BLaER1 (cell line): ENCODE data around the gene CFAP77.

ENCODE experiments used
- H3K27ac ChIP-seq: shearing (Covaris generic); formaldehyde crosslinking; 2 replicates; pipeline ENCODE4 v1.8.1; 2022
- H3K27me3 ChIP-seq: shearing (Covaris generic); formaldehyde crosslinking; 2 replicates; pipeline ENCODE4 v1.8.1; 2022
- H3K36me3 ChIP-seq: shearing (Covaris generic); formaldehyde crosslinking; 2 replicates; pipeline ENCODE4 v1.8.1; 2022
- H3K4me1 ChIP-seq: shearing (Covaris generic); formaldehyde crosslinking; 2 replicates; pipeline ENCODE4 v1.8.1; 2022
- H3K4me2 ChIP-seq: shearing (Covaris generic); formaldehyde crosslinking; 2 replicates; pipeline ENCODE4 v1.8.1; 2022
- H3K4me3 ChIP-seq: shearing (Covaris generic); formaldehyde crosslinking; 2 replicates; pipeline ENCODE4 v1.8.1; 2022
- H3K9ac ChIP-seq: shearing (Covaris generic); formaldehyde crosslinking; 2 replicates; pipeline ENCODE4 v1.8.1; 2022
- H3K9me3 ChIP-seq: shearing (Covaris generic); formaldehyde crosslinking; 2 replicates; pipeline ENCODE4 v1.8.1; 2022
- H4K20me1 ChIP-seq: shearing (Covaris generic); formaldehyde crosslinking; 2 replicates; pipeline ENCODE4 v1.8.1; 2022
- Cebpa-rat ChIP-seq: shearing (Covaris generic); IDR thresholded peaks from 2 replicates; pipeline ENCODE4 v1.8.1; 2022

CFAP77 gene

DNA sequence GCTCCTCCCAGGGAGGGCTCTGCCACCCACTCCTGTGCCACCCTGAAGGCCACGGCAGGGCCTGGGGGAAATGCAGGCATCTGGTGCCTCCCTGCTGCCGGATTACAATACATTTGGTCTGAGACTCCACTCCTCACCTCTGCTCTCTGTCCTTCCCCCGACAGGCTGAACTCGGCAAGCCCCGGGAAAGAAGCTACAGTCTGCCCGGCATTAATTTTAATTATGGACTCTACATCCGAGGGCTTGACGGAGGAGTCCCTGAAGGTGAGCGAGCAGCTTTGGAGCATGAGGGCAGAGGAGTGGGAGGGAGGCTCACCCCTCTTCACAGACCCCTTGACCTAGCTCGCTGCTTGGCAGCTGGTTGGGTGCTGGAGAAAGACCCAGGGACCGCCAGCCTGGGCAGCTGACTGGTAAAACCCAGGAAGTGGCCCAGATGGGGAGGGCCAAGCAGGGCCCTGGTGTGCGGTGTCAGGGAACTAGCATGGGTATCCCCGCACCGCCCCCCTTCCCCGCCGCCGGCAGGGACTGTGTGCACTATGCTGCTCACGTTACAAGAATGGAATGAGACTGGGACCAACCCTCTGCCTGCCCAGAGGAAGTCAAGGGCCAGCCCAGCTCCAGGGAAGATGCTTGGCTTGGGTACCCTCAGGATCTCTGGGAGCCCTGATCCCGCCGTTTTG is 88.7 kb downstream of the CFAP77 start:
- Histone ChIP-seq H3K4me3 (no peak overlapping the region), H3K27ac (no peak overlapping the region), H3K9ac (0 out of 2 replicates have a peak overlapping the region, but pooled peaks have one; percentile 11), H3K36me3 (no peaks in the 10 kb centered on the region), H3K4me2 (no peak overlapping the region), H3K4me1 (peaks cover 28% of the 10 kb centered on the region), H3K27me3 (no peaks in the 10 kb centered on the region), H4K20me1 (no peaks in the 10 kb centered on the region), H3K9me3 (peaks cover 17% of the 10 kb centered on the region)
- no peak for TF ChIP-seq Cebpa-rat

GRCh38 chr9:132499251-132499650 is 89.2 kb downstream of the CFAP77 start:
- Histone ChIP-seq H3K4me3 (no peak overlapping the region), H3K27me3 (no peaks in the 10 kb centered on the region), H3K4me2 (no peak overlapping the region), H3K9me3 (peaks cover 12% of the 10 kb centered on the region), H3K36me3 (no peaks in the 10 kb centered on the region), H4K20me1 (no peaks in the 10 kb centered on the region), H3K4me1 (peaks cover 28% of the 10 kb centered on the region), H3K27ac (no peak overlapping the region), H3K9ac (no peak overlapping the region)
- no peak for TF ChIP-seq Cebpa-rat

- no peak for TF ChIP-seq Cebpa-rat
- H3K4me3 ChIP-seq = no peak overlapping the region
- H3K9ac ChIP-seq = no peak overlapping the region
- no peak overlapping the region for H3K4me2 ChIP-seq
- no peaks in the 10 kb centered on the region for H3K36me3 ChIP-seq
- H4K20me1 ChIP-seq = no peaks in the 10 kb centered on the region
- peaks cover 28% of the 10 kb centered on the region for H3K4me1 ChIP-seq
- H3K27ac ChIP-seq = no peak overlapping the region
- H3K27me3 ChIP-seq = no peaks in the 10 kb centered on the region
- H3K9me3 ChIP-seq = peaks cover 7% of the 10 kb centered on the region; the same call in 1 of the 2 replicates
Measured at GRCh38 chr9:132500193-132500592, 90.2 kb downstream of the CFAP77 start.

DNA sequence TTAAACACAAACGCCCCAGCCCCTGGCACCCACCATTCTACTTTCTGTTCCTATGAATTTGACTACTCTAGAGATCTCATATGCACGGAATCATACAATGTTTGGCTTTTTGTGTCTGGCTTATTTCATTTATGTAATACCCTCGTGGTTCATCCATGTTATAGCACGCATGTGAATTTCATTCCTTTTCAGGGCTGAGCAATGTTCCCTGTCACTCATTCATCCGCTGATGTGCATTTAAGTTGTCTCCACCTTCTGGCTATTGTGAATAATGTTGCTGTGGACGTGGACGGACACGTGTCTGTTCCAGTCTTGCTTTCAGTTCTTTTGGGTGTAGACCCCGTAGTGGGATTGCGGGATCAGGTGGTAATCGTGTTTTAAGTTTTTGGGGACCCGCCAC is 92.5 kb downstream of the CFAP77 start:
- no peak overlapping the region for H3K9ac ChIP-seq
- no peak overlapping the region for H3K4me3 ChIP-seq
- peak overlapping the region; percentile 77; the same call in 1 of the 2 replicates for H3K4me2 ChIP-seq
- H4K20me1 ChIP-seq = no peaks in the 10 kb centered on the region
- H3K4me1 ChIP-seq = peaks cover 40% of the 10 kb centered on the region
- TF ChIP-seq Cebpa-rat = no peak
- H3K9me3 ChIP-seq = no peaks in the 10 kb centered on the region
- H3K36me3 ChIP-seq = no peaks in the 10 kb centered on the region
- no peak overlapping the region for H3K27ac ChIP-seq
- no peaks in the 10 kb centered on the region for H3K27me3 ChIP-seq

GRCh38 chr9:132503116-132503515 is 93.1 kb downstream of the CFAP77 start:
- Histone ChIP-seq H3K9ac (no peak overlapping the region), H3K27ac (no peak overlapping the region), H3K9me3 (no peaks in the 10 kb centered on the region), H3K36me3 (no peaks in the 10 kb centered on the region), H3K4me1 (peaks cover 39% of the 10 kb centered on the region), H4K20me1 (no peaks in the 10 kb centered on the region), H3K4me3 (no peak overlapping the region), H3K27me3 (no peaks in the 10 kb centered on the region), H3K4me2 (no peak overlapping the region)
- TF ChIP-seq Cebpa-rat = no peak

- no peaks in the 10 kb centered on the region for H4K20me1 ChIP-seq
- no peaks in the 10 kb centered on the region for H3K9me3 ChIP-seq
- peaks cover 39% of the 10 kb centered on the region for H3K4me1 ChIP-seq
- H3K4me3 ChIP-seq = no peak overlapping the region
- no peaks in the 10 kb centered on the region for H3K27me3 ChIP-seq
- no peak for TF ChIP-seq Cebpa-rat
- no peaks in the 10 kb centered on the region for H3K36me3 ChIP-seq
- no peak overlapping the region for H3K9ac ChIP-seq
- H3K4me2 ChIP-seq = no peak overlapping the region
- H3K27ac ChIP-seq = no peak overlapping the region
Measured at GRCh38 chr9:132504488-132504887, 94.5 kb downstream of the CFAP77 start.

GRCh38 chr9:132505991-132506655 is 96.1 kb downstream of the CFAP77 start:
- H3K27ac ChIP-seq = peak overlapping the region; percentile 38; the same call in 1 of the 2 replicates
- no peaks in the 10 kb centered on the region for H3K36me3 ChIP-seq
- no peak for TF ChIP-seq Cebpa-rat
- peaks cover 33% of the 10 kb centered on the region for H3K4me1 ChIP-seq
- peak overlapping the region; percentile 79 for H3K4me2 ChIP-seq
- H4K20me1 ChIP-seq = no peaks in the 10 kb centered on the region
- H3K27me3 ChIP-seq = no peaks in the 10 kb centered on the region
- H3K9ac ChIP-seq = no peak overlapping the region
- H3K4me3 ChIP-seq = no peak overlapping the region
- H3K9me3 ChIP-seq = no peaks in the 10 kb centered on the region

GRCh38 chr9:132506977-132507669 is 97.1 kb downstream of the CFAP77 start:
- TF ChIP-seq Cebpa-rat = no peak
- Histone ChIP-seq H3K27me3 (no peaks in the 10 kb centered on the region), H3K4me3 (no peak overlapping the region), H3K9me3 (no peaks in the 10 kb centered on the region), H3K4me1 (peaks cover 23% of the 10 kb centered on the region), H4K20me1 (no peaks in the 10 kb centered on the region), H3K27ac (peak overlapping the region; percentile 38; the same call in 1 of the 2 replicates), H3K9ac (peak overlapping the region; percentile 51; the same call in 1 of the 2 replicates), H3K4me2 (peak overlapping the region; percentile 79), H3K36me3 (no peaks in the 10 kb centered on the region)

DNA sequence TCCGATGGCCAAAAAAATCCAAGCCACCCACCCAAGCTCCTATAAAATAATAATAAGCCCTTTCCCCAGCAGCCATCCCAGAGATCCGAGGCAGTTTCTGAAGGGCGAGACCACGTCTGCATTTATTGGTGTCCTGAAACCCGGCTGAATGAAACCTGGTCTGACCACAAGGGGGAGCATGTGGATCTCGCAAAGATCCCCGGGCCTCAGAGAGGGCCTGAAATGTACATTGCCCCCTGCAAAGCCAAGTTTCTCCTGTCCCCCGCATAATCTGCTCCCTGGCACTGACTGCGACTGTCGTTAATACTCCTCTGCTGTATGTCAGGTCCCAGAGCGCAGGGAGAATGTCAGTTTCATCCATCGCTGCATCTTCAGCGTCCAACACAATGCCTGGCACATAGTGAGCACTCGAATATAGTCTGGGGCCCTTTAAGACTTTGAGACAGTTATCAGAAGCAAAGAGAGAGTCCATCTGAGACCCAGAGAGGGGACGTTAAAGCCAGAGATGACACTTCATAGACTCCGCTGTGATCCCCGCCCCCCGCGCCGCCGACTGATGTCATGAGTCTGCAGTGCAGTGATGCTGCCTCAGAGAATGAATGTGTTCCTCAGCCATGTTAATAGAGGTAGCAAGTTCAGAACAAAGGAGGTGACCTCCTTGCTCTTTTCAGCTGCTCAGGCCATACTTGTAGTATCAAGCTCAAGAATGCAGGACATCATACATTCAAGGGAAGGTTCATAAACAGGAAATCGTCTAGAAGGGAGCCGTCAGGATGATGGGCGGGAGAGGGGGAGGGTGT is 97.9 kb downstream of the CFAP77 start:
- H3K36me3 ChIP-seq = no peaks in the 10 kb centered on the region
- no peaks in the 10 kb centered on the region for H4K20me1 ChIP-seq
- H3K4me2 ChIP-seq = peak overlapping the region; percentile 79
- no peak overlapping the region for H3K4me3 ChIP-seq
- no peak overlapping the region for H3K9ac ChIP-seq
- no peak for TF ChIP-seq Cebpa-rat
- no peaks in the 10 kb centered on the region for H3K27me3 ChIP-seq
- no peak overlapping the region for H3K27ac ChIP-seq
- H3K9me3 ChIP-seq = no peaks in the 10 kb centered on the region
- H3K4me1 ChIP-seq = peaks cover 22% of the 10 kb centered on the region
